IMR-90 (cell line): Measurements from ENCODE around the gene SNED1. TPM values are rescaled to one million over a fixed set of nuclear protein-coding genes. Genes with fewer than 3 reads are reported as not detected.

Experiments
- ATAC-seq: fragments of 200-7000 bp; cut with Tn5 transposase; 2 replicates; pipeline ENCODE4 v1.9.1; 2020; ENCODE audit warnings: low read depth, mild to moderate bottlenecking, moderate library complexity
- BruUV-seq: library from RNA; stranded (reverse); fragments of 400-500 nt; replicated peaks from 2 replicates; lab custom pipeline; 2021; lab: Mats Ljungman, UMichigan
- CTCF ChIA-PET: fragments of 300-600 bp; formaldehyde crosslinking; extraction: SDS; loops from one replicate; lab custom pipeline; 2021; ENCODE audit warnings: antibody characterized with exemption; lab: Yijun Ruan, JAX
- POLR2A ChIA-PET: fragments of 300-600 bp; sonication (Branson Sonifier 250); formaldehyde crosslinking; loops from one replicate; lab custom pipeline; 2022; ENCODE audit warnings: antibody characterized with exemption; ENCODE audit not compliant: unreplicated experiment; lab: Charles Lee
- DNase-seq: peaks from one replicate; pipeline ENCODE4 v3.0.0; 2013
- H2AFZ ChIP-seq: replicated peaks from 2 replicates; pipeline ENCODE3; 2013; ENCODE audit warnings: low read length, mild to moderate bottlenecking; ENCODE audit not compliant: poor library complexity
- H2AK5ac ChIP-seq: 2 replicates; pipeline ENCODE4 v1.6.1; 2013; ENCODE audit warnings: low read depth, low read length, inconsistent platforms
- H2AK9ac ChIP-seq: replicated peaks from 2 replicates; pipeline ENCODE3; 2013; ENCODE audit warnings: mild to moderate bottlenecking, low read depth, low read length, moderate library complexity; ENCODE audit not compliant: poor library complexity
- H2BK120ac ChIP-seq: 2 replicates; pipeline ENCODE4 v1.6.1; 2013; ENCODE audit warnings: low read depth, low read length, inconsistent platforms
- H2BK15ac ChIP-seq: 3 replicates; pipeline ENCODE4 v1.6.1; 2013; ENCODE audit warnings: low read depth, low read length, inconsistent platforms
- H2BK20ac ChIP-seq: 2 replicates; pipeline ENCODE4 v1.6.1; 2013; ENCODE audit warnings: low read depth, mild to moderate bottlenecking, inconsistent platforms, low read length, moderate library complexity
- H2BK5ac ChIP-seq: 2 replicates; pipeline ENCODE4 v1.6.1; 2013; ENCODE audit warnings: mild to moderate bottlenecking, low read depth, low read length, inconsistent platforms; ENCODE audit not compliant: poor library complexity, severe bottlenecking
- H3K14ac ChIP-seq: replicated peaks from 2 replicates; pipeline ENCODE4 v1.6.1; 2013; ENCODE audit warnings: low read depth, low read length, inconsistent platforms
- H3K18ac ChIP-seq: 2 replicates; pipeline ENCODE4 v1.6.1; 2013; ENCODE audit warnings: low read depth, low read length, control low read depth
- H3K23ac ChIP-seq: 2 replicates; pipeline ENCODE4 v1.6.1; 2013; ENCODE audit warnings: low read depth, low read length, inconsistent platforms
- H3K27ac ChIP-seq: 2 replicates; pipeline ENCODE4 v1.5.1; 2013; ENCODE audit warnings: mild to moderate bottlenecking, control low read depth, low read length; ENCODE audit not compliant: insufficient read depth
- H3K27me3 ChIP-seq: 2 replicates; pipeline ENCODE4 v1.6.1; 2013; ENCODE audit warnings: low read length; ENCODE audit not compliant: control insufficient read depth, insufficient read depth
- H3K36me3 ChIP-seq: 2 replicates; pipeline ENCODE4 v1.6.1; 2013; ENCODE audit warnings: low read length, mixed read lengths; ENCODE audit not compliant: control insufficient read depth, insufficient read depth
- H3K4ac ChIP-seq: 2 replicates; pipeline ENCODE4 v1.6.1; 2013; ENCODE audit warnings: low read depth, low read length, inconsistent platforms
- H3K4me1 ChIP-seq: 2 replicates; pipeline ENCODE4 v1.6.1; 2013; ENCODE audit warnings: low read length, mixed read lengths; ENCODE audit not compliant: control insufficient read depth, insufficient read depth
- H3K4me2 ChIP-seq: 2 replicates; pipeline ENCODE4 v1.6.1; 2013; ENCODE audit warnings: low read depth, mild to moderate bottlenecking, control low read depth, low read length, moderate library complexity
- H3K4me3 ChIP-seq: 2 replicates; pipeline ENCODE4 v1.5.1; 2013; ENCODE audit warnings: low read depth, mild to moderate bottlenecking, control low read depth, low read length, moderate library complexity; ENCODE audit not compliant: insufficient read depth
- H3K56ac ChIP-seq: 2 replicates; pipeline ENCODE4 v1.6.1; 2013; ENCODE audit warnings: low read length, inconsistent platforms; ENCODE audit not compliant: insufficient read depth; ENCODE audit errors: extremely low read depth
- H3K79me1 ChIP-seq, 2 experiments: 2 replicates each; pipeline ENCODE4 v1.6.1; 2013; ENCODE audit warnings: low read length in 2 of 2, inconsistent platforms in 1 of 2, low read depth in 1 of 2
- H3K9ac ChIP-seq: 2 replicates; pipeline ENCODE4 v1.6.1; 2013; ENCODE audit warnings: low read depth, low read length, control low read depth
- H3K9me1 ChIP-seq: 2 replicates; pipeline ENCODE4 v1.6.1; 2013; ENCODE audit warnings: low read length, inconsistent platforms; ENCODE audit not compliant: insufficient read depth
- H3K9me3 ChIP-seq: 2 replicates; pipeline ENCODE4 v1.6.1; 2013; ENCODE audit warnings: low read length; ENCODE audit not compliant: control insufficient read depth, insufficient read depth
- H4K20me1 ChIP-seq: 2 replicates; pipeline ENCODE4 v1.6.1; 2013; ENCODE audit warnings: low read length, inconsistent platforms; ENCODE audit not compliant: insufficient read depth
- H4K5ac ChIP-seq: 2 replicates; pipeline ENCODE4 v1.6.1; 2013; ENCODE audit warnings: mild to moderate bottlenecking, low read depth, low read length, control low read depth
- H4K8ac ChIP-seq, 2 experiments: 2 replicates each; pipeline ENCODE4 v1.6.1; 2013; ENCODE audit warnings: low read depth in 2 of 2, low read length in 2 of 2, control low read depth in 1 of 2, inconsistent platforms in 1 of 2
- H4K91ac ChIP-seq: 2 replicates; pipeline ENCODE4 v1.6.1; 2013; ENCODE audit warnings: low read depth, low read length, inconsistent platforms; ENCODE audit not compliant: insufficient read depth
- BHLHE40 ChIP-seq: fragments of 150-350 bp; IDR thresholded peaks from 2 replicates; pipeline ENCODE4 v1.6.1; 2016; ENCODE audit warnings: mild to moderate bottlenecking, low read depth, low read length
- MAFK ChIP-seq: IDR thresholded peaks from 2 replicates; pipeline ENCODE4 v1.6.1; 2012; ENCODE audit warnings: low read depth, low read length, improper control_type of control experiment
- MAZ ChIP-seq: IDR thresholded peaks from 2 replicates; pipeline ENCODE4 v1.6.1; 2012; ENCODE audit warnings: low read depth, mild to moderate bottlenecking, low read length, improper control_type of control experiment, moderate library complexity, borderline replicate concordance
- MXI1 ChIP-seq: IDR thresholded peaks from 2 replicates; pipeline ENCODE4 v1.6.1; 2012; ENCODE audit warnings: low read depth, mild to moderate bottlenecking, low read length, moderate library complexity, borderline replicate concordance
- NFE2L2 ChIP-seq: fragments of 150-350 bp; IDR thresholded peaks from 2 replicates; pipeline ENCODE4 v1.6.1; 2016; ENCODE audit warnings: low read depth, mild to moderate bottlenecking, low read length
- RFX5 ChIP-seq: IDR thresholded peaks from 2 replicates; pipeline ENCODE4 v1.8.0; 2012; ENCODE audit warnings: low read depth, mild to moderate bottlenecking, low read length, moderate library complexity
- WGBS, 2 experiments: methylation state at CpG; one replicate each; pipeline versions ENCODE4 v1.1.5 to v1.1.7; 2013; ENCODE audit warnings: missing lambda C conversion rate in 2 of 2; ENCODE audit not compliant: insufficient read length in 1 of 2; ENCODE audit errors: extremely low coverage in 2 of 2; 5-methylcytosine and 5-hydroxymethylcytosine counted together
- dilution Hi-C: fragments of 300-500 bp; cut with HindIII; formaldehyde crosslinking; loops from one replicate; pipeline ENCODE4 v1.14.3; 2018; ENCODE audit warnings: low sequenced_read_pairs; ENCODE audit not compliant: unreplicated experiment
- in situ Hi-C: fragments of 300-500 bp; cut with MboI; formaldehyde crosslinking; loops from 3 replicates; pipeline ENCODE4 v1.14.3; 2019; ENCODE audit warnings: low sequenced_read_pairs, inconsistent platforms, mixed read lengths
- intact Hi-C: fragments of 100-400 bp; cut with micrococcal nuclease; formaldehyde crosslinking; loops from 2 replicates; pipeline ENCODE4 v1.10.0; 2022
- polyA plus RNA-seq, 3 experiments: library from polyadenylated mRNA; depleted of rRNA; stranded (reverse); fragments of >200 nt; gene quantifications; 2 replicates each; pipeline ENCODE4 v1.2.3, GENCODE V29; 2012; ENCODE audit warnings: low replicate concordance in 1 of 3
- total RNA-seq: library from RNA; depleted of rRNA; stranded (reverse); fragments of >200 nt; gene quantifications from 2 replicates; pipeline ENCODE4 v1.2.3, GENCODE V29; 2012
- TF ChIP-seq, protein P1 (sequence below): fragments of 150-350 bp; IDR thresholded peaks from 2 replicates; pipeline ENCODE4 v1.6.1; 2017; ENCODE audit warnings: mild to moderate bottlenecking, antibody characterized with exemption, low read length, low read depth

Gene SNED1
- total and polyA plus RNA-seq, 2 of the 4 experiments (the other 2 are of a cell fraction) = 1.1 to 3.4 TPM

DNA sequence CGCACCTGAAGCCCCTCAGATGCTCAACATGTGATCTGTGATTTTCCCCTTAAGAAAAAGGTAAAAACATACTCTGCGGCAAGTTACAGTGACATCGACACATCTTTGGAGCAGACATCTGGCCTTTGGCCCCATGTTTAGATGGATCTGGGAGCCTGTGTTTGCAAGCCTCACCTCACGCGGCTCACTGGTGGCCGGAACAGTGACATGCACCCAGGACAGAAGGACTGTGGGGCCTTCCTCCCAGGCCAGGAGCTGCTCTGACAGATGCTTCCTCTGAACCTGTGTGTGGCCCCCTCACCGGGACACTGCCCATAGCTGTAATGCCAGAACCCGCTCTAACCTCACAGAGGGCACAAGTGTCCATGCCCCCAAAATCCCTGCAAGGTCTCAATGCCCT lies 137.8 kb downstream of the SNED1 start:
- TF ChIP-seq RFX5 = no peak
- no peak for TF ChIP-seq MAZ
- TF ChIP-seq NFE2L2 = no peak
- TF ChIP-seq MXI1 = no peak
- no peak for TF ChIP-seq BHLHE40
- TF ChIP-seq, protein P1, sequence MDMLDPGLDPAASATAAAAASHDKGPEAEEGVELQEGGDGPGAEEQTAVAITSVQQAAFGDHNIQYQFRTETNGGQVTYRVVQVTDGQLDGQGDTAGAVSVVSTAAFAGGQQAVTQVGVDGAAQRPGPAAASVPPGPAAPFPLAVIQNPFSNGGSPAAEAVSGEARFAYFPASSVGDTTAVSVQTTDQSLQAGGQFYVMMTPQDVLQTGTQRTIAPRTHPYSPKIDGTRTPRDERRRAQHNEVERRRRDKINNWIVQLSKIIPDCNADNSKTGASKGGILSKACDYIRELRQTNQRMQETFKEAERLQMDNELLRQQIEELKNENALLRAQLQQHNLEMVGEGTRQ = no peak
- no peak for TF ChIP-seq MAFK
- Histone ChIP-seq H2BK120ac (no peak overlapping the region), H4K8ac (no peak overlapping the region), H2AFZ (no peak overlapping the region), H3K9me1 (no peaks in the 10 kb centered on the region; the same call in 1 of the 2 replicates), H3K23ac (no peak overlapping the region), H3K79me1 (no peaks in the 10 kb centered on the region), H3K4me3 (no peak overlapping the region), H3K4me1 (no peaks in the 10 kb centered on the region), H4K5ac (no peak overlapping the region), H3K56ac (no peak overlapping the region), H3K4me2 (no peak overlapping the region), H3K9me3 (no peaks in the 10 kb centered on the region), H2BK15ac (no peak overlapping the region), H3K18ac (no peak overlapping the region), H3K36me3 (peaks cover 3% of the 10 kb centered on the region; the same call in 1 of the 2 replicates), H4K91ac (no peak overlapping the region), H4K20me1 (no peaks in the 10 kb centered on the region), H2AK5ac (no peak overlapping the region), H3K9ac (no peak overlapping the region), H3K4ac (no peak overlapping the region), H3K27me3 (no peaks in the 10 kb centered on the region), H2BK5ac (no peak overlapping the region), H3K27ac (no peak overlapping the region), H2AK9ac (no peak overlapping the region), H2BK20ac (no peak overlapping the region), H3K14ac (no peak overlapping the region)
- in situ Hi-C loops = no loop called here
- ChIA-PET POLR2A (no interaction called here), CTCF (interaction anchor here (1.2 to 1.5 kb wide), 2 partner anchors 8 to 9 kb away, joined by 4 to 5 read pairs; no protein-coding TSS in a partner anchor)
- dilution Hi-C loops = no loop called here
- BruUV-seq = no TSS peak
- 92% methylated on average over 5 of the region's 8 CpGs; no CpG with 5 or more reads in 1 of the 2 experiments for WGBS, 2 experiments
- no peak for DNase-seq
- intact Hi-C loops = no loop called here
- no peak for ATAC-seq
